ENCODE data around the gene PTPN2. TPM values are rescaled to one million over a fixed set of nuclear protein-coding genes. Genes with fewer than 3 reads are reported as not detected.

The PTPN2 gene
- total and polyA plus RNA-seq, 2 experiments from 2014 or later = 49.9 to 65.5 TPM

DNA sequence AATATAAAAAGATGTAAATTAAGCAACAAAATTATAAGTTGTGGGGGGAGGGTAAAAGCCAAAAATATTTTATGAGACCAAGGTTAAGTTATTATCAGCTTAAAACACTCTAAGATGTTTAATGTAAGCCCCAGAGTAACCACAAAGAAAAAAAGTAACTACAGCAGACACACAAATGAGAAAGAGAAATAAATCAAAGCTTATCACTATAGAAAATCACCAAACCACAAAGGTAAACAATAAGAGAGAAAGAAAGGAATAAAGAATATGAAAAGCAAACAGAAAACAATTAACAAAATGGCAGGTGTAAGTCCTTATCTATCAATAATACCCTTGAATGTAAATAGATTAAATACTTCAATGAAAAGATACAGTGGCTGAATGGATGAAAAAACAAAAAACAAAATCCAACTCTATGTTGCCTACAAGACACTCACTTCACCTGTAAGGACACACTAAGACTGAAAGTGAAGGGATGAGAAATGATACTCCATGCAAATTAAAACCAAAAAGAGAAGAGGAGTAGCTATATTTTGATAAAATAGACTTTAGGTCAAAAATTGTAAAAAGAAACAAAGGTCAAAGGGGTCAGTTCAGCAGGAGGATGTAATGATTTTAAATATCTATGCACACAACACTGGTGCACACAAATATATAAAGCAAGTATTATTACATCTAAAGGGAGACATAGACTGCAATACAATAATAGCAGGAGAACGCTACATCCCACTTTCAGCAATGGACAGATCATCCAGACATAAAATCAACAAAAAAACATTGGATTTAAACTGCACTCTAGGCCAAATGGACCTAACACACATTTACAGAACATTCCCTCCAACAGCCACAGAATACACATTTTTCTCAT is 80.7 kb downstream of the PTPN2 start:
- Histone ChIP-seq H3K9me2 (ENCODE audit: insufficient read depth) (no peaks in the 10 kb centered on the region), H3K27me3 (ENCODE audit: insufficient read depth) (no peaks in the 10 kb centered on the region), H2AFZ (no peak overlapping the region), H3K36me3 (ENCODE audit: insufficient read depth) (0 out of 2 replicates have a peak, but pooled peaks cover 11% of the 10 kb centered on the region), H3F3A (replicated peaks; ENCODE audit: low read depth) (no peaks in the 10 kb centered on the region), H3K4me1 (ENCODE audit: insufficient read depth) (no peaks in the 10 kb centered on the region), H4K20me1 (replicated peaks; ENCODE audit: insufficient read depth) (no peaks in the 10 kb centered on the region), H3K4me2 (no peak overlapping the region), H3K4me3 (no peak overlapping the region), H3K79me2 (replicated peaks; ENCODE audit: insufficient read depth) (peaks cover 20% of the 10 kb centered on the region), H3K27ac (ENCODE audit: low read depth) (no peak overlapping the region)
- Mint-ChIP-seq H3K27me3 (ENCODE audit: insufficient read depth, low read depth, poor library complexity) (peaks cover 1% of the 10 kb centered on the region), H3K4me1 (no peaks in the 10 kb centered on the region), H3K36me3 (ENCODE audit: low read depth) (peaks cover 12% of the 10 kb centered on the region; the same call in 2 of the 3 replicates), H3K9me3 (no peaks in the 10 kb centered on the region), H3K27ac (no peak overlapping the region), H3K4me3 (no peak overlapping the region)
- ATAC-seq = no peak
- no peak for DNase-seq (ENCODE audit: low spot score)
- TF ChIP-seq POLR2AphosphoS5 (IDR thresholded peaks at IDR 0.05; ENCODE audit: low read depth) (no peak), NANOG (IDR thresholded peaks at IDR 0.05; ENCODE audit: borderline replicate concordance) (no peak), EZH2 (IDR thresholded peaks at IDR 0.05; ENCODE audit: low read depth, unreplicated experiment) (no peak), CREB1 (CRISPR knock-in tag; IDR thresholded peaks at IDR 0.05; ENCODE audit: low read depth) (no peak), EZH2phosphoT487 (IDR thresholded peaks at IDR 0.05; ENCODE audit: unreplicated experiment) (no peak), STAT1 (IDR thresholded peaks at IDR 0.05; ENCODE audit: unreplicated experiment) (no peak), ZNF331 (CRISPR knock-in tag; IDR thresholded peaks at IDR 0.05; ENCODE audit: low read depth) (no peak)
- TF ChIP-seq, protein P1, sequence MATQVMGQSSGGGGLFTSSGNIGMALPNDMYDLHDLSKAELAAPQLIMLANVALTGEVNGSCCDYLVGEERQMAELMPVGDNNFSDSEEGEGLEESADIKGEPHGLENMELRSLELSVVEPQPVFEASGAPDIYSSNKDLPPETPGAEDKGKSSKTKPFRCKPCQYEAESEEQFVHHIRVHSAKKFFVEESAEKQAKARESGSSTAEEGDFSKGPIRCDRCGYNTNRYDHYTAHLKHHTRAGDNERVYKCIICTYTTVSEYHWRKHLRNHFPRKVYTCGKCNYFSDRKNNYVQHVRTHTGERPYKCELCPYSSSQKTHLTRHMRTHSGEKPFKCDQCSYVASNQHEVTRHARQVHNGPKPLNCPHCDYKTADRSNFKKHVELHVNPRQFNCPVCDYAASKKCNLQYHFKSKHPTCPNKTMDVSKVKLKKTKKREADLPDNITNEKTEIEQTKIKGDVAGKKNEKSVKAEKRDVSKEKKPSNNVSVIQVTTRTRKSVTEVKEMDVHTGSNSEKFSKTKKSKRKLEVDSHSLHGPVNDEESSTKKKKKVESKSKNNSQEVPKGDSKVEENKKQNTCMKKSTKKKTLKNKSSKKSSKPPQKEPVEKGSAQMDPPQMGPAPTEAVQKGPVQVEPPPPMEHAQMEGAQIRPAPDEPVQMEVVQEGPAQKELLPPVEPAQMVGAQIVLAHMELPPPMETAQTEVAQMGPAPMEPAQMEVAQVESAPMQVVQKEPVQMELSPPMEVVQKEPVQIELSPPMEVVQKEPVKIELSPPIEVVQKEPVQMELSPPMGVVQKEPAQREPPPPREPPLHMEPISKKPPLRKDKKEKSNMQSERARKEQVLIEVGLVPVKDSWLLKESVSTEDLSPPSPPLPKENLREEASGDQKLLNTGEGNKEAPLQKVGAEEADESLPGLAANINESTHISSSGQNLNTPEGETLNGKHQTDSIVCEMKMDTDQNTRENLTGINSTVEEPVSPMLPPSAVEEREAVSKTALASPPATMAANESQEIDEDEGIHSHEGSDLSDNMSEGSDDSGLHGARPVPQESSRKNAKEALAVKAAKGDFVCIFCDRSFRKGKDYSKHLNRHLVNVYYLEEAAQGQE (IDR thresholded peaks at IDR 0.05; ENCODE audit: unreplicated experiment) = no peak
- TF ChIP-seq, protein P2, sequence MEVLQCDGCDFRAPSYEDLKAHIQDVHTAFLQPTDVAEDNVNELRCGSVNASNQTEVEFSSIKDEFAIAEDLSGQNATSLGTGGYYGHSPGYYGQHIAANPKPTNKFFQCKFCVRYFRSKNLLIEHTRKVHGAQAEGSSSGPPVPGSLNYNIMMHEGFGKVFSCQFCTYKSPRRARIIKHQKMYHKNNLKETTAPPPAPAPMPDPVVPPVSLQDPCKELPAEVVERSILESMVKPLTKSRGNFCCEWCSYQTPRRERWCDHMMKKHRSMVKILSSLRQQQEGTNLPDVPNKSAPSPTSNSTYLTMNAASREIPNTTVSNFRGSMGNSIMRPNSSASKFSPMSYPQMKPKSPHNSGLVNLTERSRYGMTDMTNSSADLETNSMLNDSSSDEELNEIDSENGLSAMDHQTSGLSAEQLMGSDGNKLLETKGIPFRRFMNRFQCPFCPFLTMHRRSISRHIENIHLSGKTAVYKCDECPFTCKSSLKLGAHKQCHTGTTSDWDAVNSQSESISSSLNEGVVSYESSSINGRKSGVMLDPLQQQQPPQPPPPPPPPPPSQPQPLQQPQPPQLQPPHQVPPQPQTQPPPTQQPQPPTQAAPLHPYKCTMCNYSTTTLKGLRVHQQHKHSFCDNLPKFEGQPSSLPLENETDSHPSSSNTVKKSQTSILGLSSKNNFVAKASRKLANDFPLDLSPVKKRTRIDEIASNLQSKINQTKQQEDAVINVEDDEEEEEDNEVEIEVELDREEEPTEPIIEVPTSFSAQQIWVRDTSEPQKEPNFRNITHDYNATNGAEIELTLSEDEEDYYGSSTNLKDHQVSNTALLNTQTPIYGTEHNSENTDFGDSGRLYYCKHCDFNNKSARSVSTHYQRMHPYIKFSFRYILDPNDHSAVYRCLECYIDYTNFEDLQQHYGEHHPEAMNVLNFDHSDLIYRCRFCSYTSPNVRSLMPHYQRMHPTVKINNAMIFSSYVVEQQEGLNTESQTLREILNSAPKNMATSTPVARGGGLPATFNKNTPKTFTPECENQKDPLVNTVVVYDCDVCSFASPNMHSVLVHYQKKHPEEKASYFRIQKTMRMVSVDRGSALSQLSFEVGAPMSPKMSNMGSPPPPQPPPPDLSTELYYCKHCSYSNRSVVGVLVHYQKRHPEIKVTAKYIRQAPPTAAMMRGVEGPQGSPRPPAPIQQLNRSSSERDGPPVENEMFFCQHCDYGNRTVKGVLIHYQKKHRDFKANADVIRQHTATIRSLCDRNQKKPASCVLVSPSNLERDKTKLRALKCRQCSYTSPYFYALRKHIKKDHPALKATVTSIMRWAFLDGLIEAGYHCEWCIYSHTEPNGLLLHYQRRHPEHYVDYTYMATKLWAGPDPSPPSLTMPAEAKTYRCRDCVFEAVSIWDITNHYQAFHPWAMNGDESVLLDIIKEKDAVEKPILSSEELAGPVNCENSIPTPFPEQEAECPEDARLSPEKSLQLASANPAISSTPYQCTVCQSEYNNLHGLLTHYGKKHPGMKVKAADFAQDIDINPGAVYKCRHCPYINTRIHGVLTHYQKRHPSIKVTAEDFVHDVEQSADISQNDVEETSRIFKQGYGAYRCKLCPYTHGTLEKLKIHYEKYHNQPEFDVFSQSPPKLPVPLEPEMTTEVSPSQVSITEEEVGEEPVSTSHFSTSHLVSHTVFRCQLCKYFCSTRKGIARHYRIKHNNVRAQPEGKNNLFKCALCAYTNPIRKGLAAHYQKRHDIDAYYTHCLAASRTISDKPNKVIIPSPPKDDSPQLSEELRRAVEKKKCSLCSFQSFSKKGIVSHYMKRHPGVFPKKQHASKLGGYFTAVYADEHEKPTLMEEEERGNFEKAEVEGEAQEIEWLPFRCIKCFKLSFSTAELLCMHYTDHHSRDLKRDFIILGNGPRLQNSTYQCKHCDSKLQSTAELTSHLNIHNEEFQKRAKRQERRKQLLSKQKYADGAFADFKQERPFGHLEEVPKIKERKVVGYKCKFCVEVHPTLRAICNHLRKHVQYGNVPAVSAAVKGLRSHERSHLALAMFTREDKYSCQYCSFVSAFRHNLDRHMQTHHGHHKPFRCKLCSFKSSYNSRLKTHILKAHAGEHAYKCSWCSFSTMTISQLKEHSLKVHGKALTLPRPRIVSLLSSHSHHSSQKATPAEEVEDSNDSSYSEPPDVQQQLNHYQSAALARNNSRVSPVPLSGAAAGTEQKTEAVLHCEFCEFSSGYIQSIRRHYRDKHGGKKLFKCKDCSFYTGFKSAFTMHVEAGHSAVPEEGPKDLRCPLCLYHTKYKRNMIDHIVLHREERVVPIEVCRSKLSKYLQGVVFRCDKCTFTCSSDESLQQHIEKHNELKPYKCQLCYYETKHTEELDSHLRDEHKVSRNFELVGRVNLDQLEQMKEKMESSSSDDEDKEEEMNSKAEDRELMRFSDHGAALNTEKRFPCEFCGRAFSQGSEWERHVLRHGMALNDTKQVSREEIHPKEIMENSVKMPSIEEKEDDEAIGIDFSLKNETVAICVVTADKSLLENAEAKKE (CRISPR knock-in tag; IDR thresholded peaks at IDR 0.05) = no peak
- TF ChIP-seq, protein P3, sequence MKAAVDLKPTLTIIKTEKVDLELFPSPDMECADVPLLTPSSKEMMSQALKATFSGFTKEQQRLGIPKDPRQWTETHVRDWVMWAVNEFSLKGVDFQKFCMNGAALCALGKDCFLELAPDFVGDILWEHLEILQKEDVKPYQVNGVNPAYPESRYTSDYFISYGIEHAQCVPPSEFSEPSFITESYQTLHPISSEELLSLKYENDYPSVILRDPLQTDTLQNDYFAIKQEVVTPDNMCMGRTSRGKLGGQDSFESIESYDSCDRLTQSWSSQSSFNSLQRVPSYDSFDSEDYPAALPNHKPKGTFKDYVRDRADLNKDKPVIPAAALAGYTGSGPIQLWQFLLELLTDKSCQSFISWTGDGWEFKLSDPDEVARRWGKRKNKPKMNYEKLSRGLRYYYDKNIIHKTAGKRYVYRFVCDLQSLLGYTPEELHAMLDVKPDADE (IDR thresholded peaks at IDR 0.05) = no peak
- TF ChIP-seq, protein P4, sequence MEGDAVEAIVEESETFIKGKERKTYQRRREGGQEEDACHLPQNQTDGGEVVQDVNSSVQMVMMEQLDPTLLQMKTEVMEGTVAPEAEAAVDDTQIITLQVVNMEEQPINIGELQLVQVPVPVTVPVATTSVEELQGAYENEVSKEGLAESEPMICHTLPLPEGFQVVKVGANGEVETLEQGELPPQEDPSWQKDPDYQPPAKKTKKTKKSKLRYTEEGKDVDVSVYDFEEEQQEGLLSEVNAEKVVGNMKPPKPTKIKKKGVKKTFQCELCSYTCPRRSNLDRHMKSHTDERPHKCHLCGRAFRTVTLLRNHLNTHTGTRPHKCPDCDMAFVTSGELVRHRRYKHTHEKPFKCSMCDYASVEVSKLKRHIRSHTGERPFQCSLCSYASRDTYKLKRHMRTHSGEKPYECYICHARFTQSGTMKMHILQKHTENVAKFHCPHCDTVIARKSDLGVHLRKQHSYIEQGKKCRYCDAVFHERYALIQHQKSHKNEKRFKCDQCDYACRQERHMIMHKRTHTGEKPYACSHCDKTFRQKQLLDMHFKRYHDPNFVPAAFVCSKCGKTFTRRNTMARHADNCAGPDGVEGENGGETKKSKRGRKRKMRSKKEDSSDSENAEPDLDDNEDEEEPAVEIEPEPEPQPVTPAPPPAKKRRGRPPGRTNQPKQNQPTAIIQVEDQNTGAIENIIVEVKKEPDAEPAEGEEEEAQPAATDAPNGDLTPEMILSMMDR (conservative IDR thresholded peaks at IDR 0.05; ENCODE audit: low read depth in 2 of 2) = no peak

Data from GM23338 (cell line).